CD14-positive monocyte (primary cell): Measurements from ENCODE around the gene CNOT10. TPM values are rescaled to one million over a fixed set of nuclear protein-coding genes. Genes with fewer than 3 reads are reported as not detected.

Source experiments
- DNase-seq, 3 donors: peaks; one replicate each; pipeline ENCODE4 v3.0.0-alpha.2; 2011 to 2022
- H2AFZ ChIP-seq: 2 replicates; pipeline ENCODE4 v1.6.0; 2012; ENCODE audit warnings: mild to moderate bottlenecking, low read depth, low read length, inconsistent platforms; ENCODE audit not compliant: insufficient read depth, poor library complexity, severe bottlenecking
- H3K27ac ChIP-seq, 2 donors: 1 replicate in 1 of 2; 2 replicates in 1 of 2; pipeline ENCODE4 v1.5.1; 2012 to 2013; ENCODE audit warnings: low read length in 2 of 2, control low read depth in 1 of 2, inconsistent platforms in 1 of 2, low read depth in 1 of 2, mild to moderate bottlenecking in 1 of 2
- H3K27me3 ChIP-seq, 2 donors: one replicate each; pipeline versions ENCODE4 v1.6.0 to v1.6.1; 2011 to 2013; ENCODE audit warnings: low read length in 2 of 2; ENCODE audit not compliant: control insufficient read depth in 2 of 2, insufficient read depth in 2 of 2
- H3K36me3 ChIP-seq, 2 donors: replicated peaks in 1 of 2; 1 replicate in 1 of 2; 2 replicates in 1 of 2; pipeline versions ENCODE4 v1.5.1 to v1.6.1; 2012 to 2013; ENCODE audit warnings: low read length in 2 of 2, control low read depth in 1 of 2, inconsistent platforms in 1 of 2, mild to moderate bottlenecking in 1 of 2; ENCODE audit not compliant: insufficient read depth in 2 of 2, control insufficient read depth in 1 of 2
- H3K4me1 ChIP-seq, 2 donors: 1 replicate in 1 of 2; 2 replicates in 1 of 2; pipeline versions ENCODE4 v1.5.1 to v1.6.1; 2012 to 2013; ENCODE audit warnings: low read length in 2 of 2, control low read depth in 1 of 2, inconsistent platforms in 1 of 2, mild to moderate bottlenecking in 1 of 2, moderate library complexity in 1 of 2; ENCODE audit not compliant: insufficient read depth in 2 of 2, control insufficient read depth in 1 of 2
- H3K4me2 ChIP-seq: replicated peaks from 2 replicates; pipeline ENCODE3; 2012; ENCODE audit warnings: low read length, moderate library complexity, mild to moderate bottlenecking; ENCODE audit not compliant: poor library complexity, severe bottlenecking; ENCODE audit errors: extremely low read depth
- H3K4me3 ChIP-seq, 3 experiments: fragments of 200-600 bp in 1 of 3; sonication (generic) in 1 of 3; replicated peaks in 1 of 3; 1 replicate in 2 of 3; 2 replicates in 1 of 3; pipeline ENCODE4 v1.5.1; 2011 to 2013; ENCODE audit warnings: low read length in 3 of 3, mild to moderate bottlenecking in 3 of 3, control low read depth in 2 of 3, low read depth in 2 of 3, inconsistent platforms in 1 of 3, moderate library complexity in 1 of 3
- H3K79me2 ChIP-seq: 2 replicates; pipeline ENCODE4 v1.6.0; 2012; ENCODE audit warnings: mild to moderate bottlenecking, control low read depth, inconsistent platforms, low read length, moderate library complexity; ENCODE audit not compliant: insufficient read depth
- H3K9ac ChIP-seq: 2 replicates; pipeline ENCODE4 v1.6.0; 2017; ENCODE audit warnings: low read length, mild to moderate bottlenecking; ENCODE audit not compliant: insufficient read depth, poor library complexity, severe bottlenecking
- H3K9me3 ChIP-seq, 2 donors: replicated peaks in 1 of 2; 1 replicate in 1 of 2; 2 replicates in 1 of 2; pipeline versions ENCODE4 v1.5.1 to v1.6.1; 2012 to 2013; ENCODE audit warnings: low read length in 2 of 2, control low read depth in 1 of 2; ENCODE audit not compliant: control insufficient read depth in 1 of 2, insufficient read depth in 1 of 2
- H4K20me1 ChIP-seq: 2 replicates; pipeline ENCODE4 v1.6.0; 2012; ENCODE audit warnings: mild to moderate bottlenecking, low read length, control low read depth, moderate library complexity; ENCODE audit not compliant: insufficient read depth
- H3K27ac Mint-ChIP-seq, 7 donors: one replicate each; pipeline ENCODE4 v1.8.0; 2020; ENCODE audit warnings: mild to moderate bottlenecking in 7 of 7, mixed read lengths in 7 of 7, moderate library complexity in 6 of 7, inconsistent platforms in 2 of 7
- H3K27me3 Mint-ChIP-seq, 3 donors: one replicate each; pipeline ENCODE4 v1.8.0; 2021 to 2022; ENCODE audit warnings: low read depth in 3 of 3, mild to moderate bottlenecking in 3 of 3, mixed read lengths in 3 of 3, moderate library complexity in 3 of 3, inconsistent platforms in 1 of 3
- H3K36me3 Mint-ChIP-seq, 2 donors: one replicate each; pipeline ENCODE4 v1.8.0; 2020; ENCODE audit warnings: mixed read lengths in 2 of 2, inconsistent platforms in 1 of 2, mild to moderate bottlenecking in 1 of 2
- H3K4me1 Mint-ChIP-seq: one replicate; pipeline ENCODE4 v1.8.0; 2020; ENCODE audit warnings: mild to moderate bottlenecking, mixed read lengths
- H3K4me3 Mint-ChIP-seq, 2 donors: one replicate each; pipeline ENCODE4 v1.8.0; 2020; ENCODE audit warnings: mild to moderate bottlenecking in 2 of 2, mixed read lengths in 2 of 2, moderate library complexity in 1 of 2
- H3K9me3 Mint-ChIP-seq, 7 donors: one replicate each; pipeline ENCODE4 v1.8.0; 2020 to 2022; ENCODE audit warnings: mixed read lengths in 7 of 7, mild to moderate bottlenecking in 6 of 7, moderate library complexity in 6 of 7, inconsistent platforms in 2 of 7
- CTCF ChIP-seq: fragments of 200-600 bp; IDR thresholded peaks from one replicate; pipeline ENCODE4 v1.8.0; 2022; ENCODE audit warnings: antibody characterized with exemption, mild to moderate bottlenecking
- WGBS: methylation state at CpG from one replicate; pipeline ENCODE4 v1.1.5; 2013; ENCODE audit warnings: missing lambda C conversion rate; ENCODE audit not compliant: insufficient coverage; 5-methylcytosine and 5-hydroxymethylcytosine counted together
- intact Hi-C, 2 donors: fragments of 100-400 bp; cut with micrococcal nuclease; formaldehyde crosslinking; loops; one replicate each; pipeline versions ENCODE4 v1.15.0 to v1.15.1; 2023
- polyA plus RNA-seq, 3 donors: library from polyadenylated mRNA; depleted of rRNA in 1 of 3; unstranded in 2 of 3; stranded (reverse) in 1 of 3; fragments of 300-500 nt in 2 of 3; fragments of >200 nt in 1 of 3; fragmentation: Illumina TruSeq in 2 of 3; gene quantifications; 1 replicate in 2 of 3; 2 replicates in 1 of 3; pipeline ENCODE4 v1.2.3, GENCODE V29; 2012 to 2021

Gene CNOT10
- polyA plus RNA-seq, 3 donors: 17.9 to 21.5 (median 19.6) TPM

GRCh38 chr3:32709346-32709745 is 24.4 kb downstream of the CNOT10 start:
- Histone ChIP-seq H3K27me3 (no peaks in the 10 kb centered on the region), H3K27ac (no peak overlapping the region), H3K79me2 (no peaks in the 10 kb centered on the region), H3K9ac (no peak overlapping the region), H3K9me3 (no peaks in the 10 kb centered on the region), H3K36me3 (peaks cover 46 to 71% of the 10 kb centered on the region in 2 donors), H3K4me2 (no peak overlapping the region), H3K4me3 (no peak overlapping the region), H3K4me1 (peaks cover 8 to 17% of the 10 kb centered on the region in 2 donors), H4K20me1 (peaks cover 3% of the 10 kb centered on the region), H2AFZ (no peak overlapping the region)
- DNase-seq: no peak
- peak overlapping the region in 2 of 7 donors; percentile 44 to 58 for H3K27ac Mint-ChIP-seq
- peaks cover 58% of the 10 kb centered on the region in 2 donors for H3K36me3 Mint-ChIP-seq
- WGBS: 71% methylated on average over 1 of the region's 3 CpGs
- no peaks in the 10 kb centered on the region for H3K9me3 Mint-ChIP-seq
- no peak overlapping the region for H3K4me3 Mint-ChIP-seq
- H3K27me3 Mint-ChIP-seq: peaks cover 0 to 1% (median 0%) of the 10 kb centered on the region in 3 donors
- no peak for TF ChIP-seq CTCF
- intact Hi-C loops: no loop called here
- peaks cover 12% of the 10 kb centered on the region for H3K4me1 Mint-ChIP-seq

GRCh38 chr3:32712506-32713055 is 27.6 kb downstream of the CNOT10 start:
- H3K4me1 Mint-ChIP-seq: peaks cover 4% of the 10 kb centered on the region
- H3K4me3 Mint-ChIP-seq: no peak overlapping the region
- no peaks in the 10 kb centered on the region for H3K9me3 Mint-ChIP-seq
- peaks cover 0 to 1% (median 0%) of the 10 kb centered on the region in 3 donors for H3K27me3 Mint-ChIP-seq
- DNase-seq: no peak
- no CpG with 5 or more reads among the region's 1 CpG for WGBS
- H3K27ac ChIP-seq: no peak overlapping the region
- H3K36me3 ChIP-seq: peaks cover 68 to 93% of the 10 kb centered on the region in 2 donors
- H3K4me1 ChIP-seq: no peaks in the 10 kb centered on the region
- H2AFZ ChIP-seq: no peak overlapping the region
- H3K27me3 ChIP-seq: no peaks in the 10 kb centered on the region
- no peaks in the 10 kb centered on the region for H3K9me3 ChIP-seq
- no peaks in the 10 kb centered on the region for H4K20me1 ChIP-seq
- H3K9ac ChIP-seq: no peak overlapping the region
- intact Hi-C loops: no loop called here
- no peak overlapping the region for H3K4me3 ChIP-seq
- H3K79me2 ChIP-seq: no peaks in the 10 kb centered on the region
- no peak overlapping the region for H3K4me2 ChIP-seq
- TF ChIP-seq CTCF: no peak
- no peak overlapping the region for H3K27ac Mint-ChIP-seq
- peaks cover 73 to 83% of the 10 kb centered on the region in 2 donors for H3K36me3 Mint-ChIP-seq
